GM21717 (cell line): ENCODE measurements around the gene P2RX3.

Experiments
- ATAC-seq: cut with Tn5 transposase; IDR thresholded peaks from one replicate; pipeline ENCODE4 v1.9.1; 2021; ENCODE audit warnings: mild to moderate bottlenecking, moderate library complexity; ENCODE audit not compliant: unreplicated experiment

P2RX3 gene

DNA sequence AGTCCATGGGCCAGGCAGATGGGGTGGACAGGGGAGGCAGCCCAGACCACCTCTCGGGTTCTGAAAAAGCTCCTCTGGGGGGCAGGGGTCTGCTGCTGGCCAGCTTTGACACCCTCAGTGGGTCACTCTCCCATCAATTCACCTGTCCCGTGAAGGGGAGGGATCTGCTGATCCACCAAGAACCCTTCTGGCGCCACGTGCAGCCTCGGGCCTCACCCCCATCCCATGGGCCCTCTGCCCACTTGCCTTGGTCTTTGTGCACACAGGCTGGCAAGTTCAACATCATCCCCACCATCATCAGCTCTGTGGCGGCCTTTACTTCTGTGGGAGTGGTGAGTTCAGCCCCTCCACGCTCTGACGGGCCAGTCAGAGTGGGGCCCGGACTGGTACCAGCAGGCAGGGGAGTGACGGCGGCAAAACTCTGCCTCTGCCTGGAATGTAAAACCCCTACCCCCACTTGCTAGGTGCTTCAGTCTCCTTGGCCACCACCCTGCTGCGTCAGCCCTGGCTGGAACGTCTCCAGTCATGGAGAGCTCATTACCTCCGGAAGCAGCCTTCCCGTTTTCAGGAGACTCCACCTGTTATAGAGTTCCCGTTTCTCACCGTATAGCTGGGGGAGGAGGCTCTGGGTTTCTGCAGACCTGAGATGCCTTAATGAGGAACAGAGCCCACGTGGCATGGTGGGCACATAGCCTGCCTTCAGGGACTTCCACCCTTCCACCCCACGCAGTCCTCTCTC, 30.1 kb downstream of the P2RX3 start:
- ATAC-seq = no peak

DNA sequence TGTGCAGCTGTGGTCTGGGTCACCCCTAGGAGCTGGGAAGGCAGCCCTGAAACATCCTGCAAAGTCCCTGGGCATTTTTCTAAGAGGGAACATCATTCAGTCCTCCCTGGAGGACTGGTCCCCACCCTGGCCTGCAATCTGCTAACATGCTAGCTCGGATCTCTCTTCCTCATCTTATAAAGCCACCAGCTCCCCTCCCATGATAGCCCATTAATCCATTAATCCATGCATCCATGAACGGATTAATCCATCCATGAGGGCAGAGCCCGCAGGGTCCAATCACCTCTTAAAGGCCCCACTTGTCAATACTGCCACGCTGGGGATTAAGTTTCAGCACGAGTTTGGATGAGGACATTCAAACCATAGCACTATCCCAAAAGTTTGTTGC, 30.7 kb downstream of the P2RX3 start:
- no peak for ATAC-seq

DNA sequence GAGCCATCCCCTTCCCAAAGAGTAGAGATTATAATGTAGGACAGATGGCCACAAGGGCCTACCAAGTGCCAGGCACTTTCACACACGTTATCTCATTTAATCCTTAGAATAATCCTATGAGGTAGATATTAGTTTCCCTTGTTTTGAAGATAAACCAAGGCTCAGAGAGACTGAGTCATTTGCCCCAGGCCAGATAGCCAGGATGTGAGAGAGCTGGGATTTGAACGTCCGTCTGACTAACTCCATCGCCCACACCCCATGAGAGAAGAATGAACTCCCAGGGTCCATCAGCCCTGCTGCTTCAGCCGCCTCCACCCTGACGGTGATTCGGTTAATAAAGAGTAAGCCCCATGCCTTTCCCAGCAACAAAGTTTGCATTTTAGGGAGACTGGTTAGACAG, 32.1 kb downstream of the P2RX3 start:
- no peak for ATAC-seq

DNA sequence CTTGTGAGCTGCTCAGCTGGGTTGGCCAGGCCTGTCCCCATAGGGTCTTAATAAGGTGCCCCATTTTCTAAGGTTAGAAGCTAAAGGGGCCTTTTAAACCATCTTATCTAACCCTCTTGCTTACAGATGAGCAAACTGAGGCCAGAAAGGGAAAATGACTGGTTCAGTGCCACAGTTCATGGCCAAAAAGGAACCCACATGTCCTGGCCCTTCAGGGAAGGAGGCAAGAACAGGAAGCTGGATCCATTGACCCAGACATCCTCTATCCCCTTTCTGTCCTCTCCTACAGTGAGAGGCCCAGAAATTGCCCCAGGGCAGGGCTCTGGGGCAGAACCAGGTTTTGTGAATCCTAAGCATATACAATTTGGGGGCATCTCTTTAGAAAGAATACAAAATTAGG, 32.8 kb downstream of the P2RX3 start:
- no peak for ATAC-seq

DNA sequence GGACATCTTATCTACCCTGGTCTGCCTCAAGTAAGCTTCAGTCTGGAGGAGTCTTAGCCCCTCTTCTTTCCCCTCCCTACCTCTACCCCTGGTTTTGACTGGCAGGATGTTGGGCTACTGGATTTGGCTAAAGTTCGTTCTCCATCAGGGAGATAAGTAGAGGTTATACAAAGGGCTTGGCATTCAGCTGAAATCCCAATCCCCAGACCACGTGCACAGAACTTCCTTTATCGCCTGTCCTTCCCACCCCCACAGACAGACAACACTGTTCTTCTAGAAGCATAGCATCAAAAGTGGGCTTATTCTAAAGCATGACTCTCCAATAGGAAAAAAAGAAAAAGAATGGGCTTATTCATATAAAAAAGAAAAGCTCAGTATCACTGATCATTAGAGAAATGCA, 35.0 kb downstream of the P2RX3 start:
- ATAC-seq = no peak

DNA sequence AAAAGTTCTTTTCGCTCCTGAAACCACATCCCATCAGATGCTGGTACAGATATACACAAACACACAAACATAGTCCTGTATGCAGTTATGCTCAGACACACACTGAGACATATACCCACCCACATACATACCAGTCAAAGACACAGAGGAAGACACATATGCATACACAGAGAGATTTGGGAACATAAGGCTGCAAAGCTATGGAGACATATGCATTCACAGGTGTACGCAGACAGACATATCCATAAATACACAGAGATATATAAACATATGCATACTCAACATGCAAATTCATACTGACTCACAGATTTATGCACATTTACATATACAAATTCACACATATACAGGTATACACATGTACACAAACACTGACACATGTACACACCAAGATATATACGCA, 36.8 kb downstream of the P2RX3 start:
- no peak for ATAC-seq

DNA sequence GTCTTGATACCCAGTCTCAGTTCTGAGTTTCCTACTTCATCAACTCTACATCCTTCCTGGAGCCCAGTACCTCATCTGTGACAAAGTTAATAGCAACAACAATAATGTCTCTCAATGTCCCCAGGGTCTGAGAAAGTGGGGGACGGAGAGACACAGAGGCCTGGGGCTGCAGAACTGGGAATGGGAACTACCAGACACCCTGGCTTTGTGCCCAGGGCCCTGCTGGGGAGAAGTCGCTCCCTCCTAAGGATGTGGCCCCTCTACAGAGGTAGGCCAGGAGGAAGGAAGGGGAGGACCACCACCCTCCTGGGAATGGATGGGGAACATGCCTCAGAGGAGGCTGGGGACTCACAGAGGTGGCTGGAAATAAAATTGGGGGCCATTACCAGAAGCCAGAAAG, 37.3 kb downstream of the P2RX3 start:
- no peak for ATAC-seq

DNA sequence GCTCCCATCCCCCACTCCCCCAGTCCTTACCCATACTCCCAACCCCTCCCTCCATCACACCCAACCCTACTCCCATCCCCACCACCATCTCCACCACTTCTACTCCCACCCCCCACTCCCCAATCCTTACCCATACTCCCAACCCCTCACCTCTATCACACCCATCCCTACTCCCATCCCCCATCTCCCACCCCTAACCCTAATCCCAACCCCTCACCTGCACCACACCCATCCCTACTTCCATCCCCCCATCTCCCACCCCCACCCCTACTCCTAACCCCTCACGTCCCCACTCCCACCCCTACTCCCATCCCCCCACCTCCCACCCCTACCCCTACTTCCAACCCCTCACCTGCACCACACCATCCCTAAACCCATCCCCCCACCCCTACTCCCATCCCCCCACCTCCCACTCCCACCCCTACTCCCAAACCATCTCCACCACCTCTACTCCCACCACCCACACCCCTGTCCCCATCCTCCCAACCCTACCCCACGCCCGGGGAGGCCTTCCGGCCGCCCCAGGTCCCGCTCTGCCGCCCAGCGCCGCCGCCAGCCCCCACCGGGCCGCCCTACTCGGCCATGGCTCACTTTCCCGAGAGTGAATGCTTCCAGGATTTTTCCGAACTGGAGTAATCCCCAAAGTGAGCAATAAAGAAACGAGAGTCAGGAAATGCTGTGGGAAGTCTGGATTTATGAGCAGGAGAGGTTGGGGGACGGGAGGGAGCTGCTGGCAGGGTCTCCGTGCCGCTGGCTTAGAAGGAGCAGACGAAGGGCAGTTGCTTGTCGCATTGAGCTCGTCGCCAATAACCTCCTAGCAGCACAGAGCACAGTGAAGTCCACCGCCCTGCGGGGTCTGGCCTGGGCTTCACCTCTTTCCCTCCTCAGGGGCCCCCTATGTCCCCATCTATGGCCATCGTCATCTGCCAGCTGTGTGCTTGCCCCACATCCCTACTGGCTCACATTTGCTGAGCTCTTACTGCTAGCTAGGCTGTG, 38.2 kb downstream of the P2RX3 start:
- ATAC-seq = no peak

DNA sequence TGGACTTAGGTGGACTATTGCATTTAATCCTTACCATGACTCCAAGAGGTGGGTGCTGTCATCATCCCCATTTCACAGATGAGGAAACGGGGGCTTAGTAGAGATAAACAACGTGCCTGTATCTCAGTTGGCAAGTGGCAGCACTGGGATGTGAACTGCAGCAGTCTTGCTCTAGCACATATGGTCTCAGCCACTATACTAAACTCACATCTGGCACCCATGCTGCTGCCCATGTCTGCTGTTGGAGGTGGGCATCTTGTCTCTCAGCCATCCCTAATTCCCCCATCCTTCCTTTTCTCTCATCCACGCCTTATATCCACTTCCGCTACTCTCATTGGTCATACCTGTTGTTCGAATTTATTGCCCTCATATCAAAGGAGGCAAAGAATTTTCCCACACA, 39.0 kb downstream of the P2RX3 start:
- ATAC-seq = no peak

DNA sequence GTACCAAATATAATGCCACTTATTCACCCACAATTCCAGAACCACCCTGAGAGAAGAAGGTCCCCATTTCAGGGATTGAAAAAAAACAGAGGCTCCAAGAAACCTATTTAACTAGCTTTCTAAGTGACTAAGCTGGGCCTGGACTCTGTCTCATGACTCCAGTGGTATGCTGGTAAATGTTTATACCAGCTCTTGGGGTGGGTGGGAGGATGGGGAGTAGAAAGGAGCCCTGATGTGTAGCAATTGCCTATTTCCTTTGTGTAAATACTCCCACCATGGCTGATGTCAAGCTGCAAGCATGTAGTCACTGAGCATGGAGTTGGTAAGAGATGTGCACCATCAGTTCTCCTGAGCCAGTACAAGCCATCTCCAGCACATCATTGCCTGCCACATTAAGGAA, 40.0 kb downstream of the P2RX3 start:
- ATAC-seq = no peak

DNA sequence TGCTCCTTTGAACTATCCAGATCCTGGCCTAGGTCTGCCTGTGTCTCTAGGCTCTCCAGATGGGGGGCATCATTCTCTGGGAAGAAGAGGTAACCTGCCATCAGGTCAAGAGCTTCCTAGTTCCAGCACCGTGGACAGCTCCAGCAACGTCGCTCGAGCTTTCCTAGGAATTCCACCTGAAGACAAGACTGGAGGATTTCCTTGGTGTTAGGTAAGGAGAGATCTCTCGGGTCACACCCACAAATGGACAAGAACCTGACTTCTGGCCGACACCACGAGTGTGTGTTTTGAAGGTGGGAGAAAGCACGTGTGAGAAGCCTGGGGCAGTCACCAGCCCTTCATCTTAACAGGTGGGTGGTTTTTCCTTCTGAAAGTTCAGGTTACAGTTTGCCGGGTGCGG, 41.6 kb downstream of the P2RX3 start:
- ATAC-seq = no peak

DNA sequence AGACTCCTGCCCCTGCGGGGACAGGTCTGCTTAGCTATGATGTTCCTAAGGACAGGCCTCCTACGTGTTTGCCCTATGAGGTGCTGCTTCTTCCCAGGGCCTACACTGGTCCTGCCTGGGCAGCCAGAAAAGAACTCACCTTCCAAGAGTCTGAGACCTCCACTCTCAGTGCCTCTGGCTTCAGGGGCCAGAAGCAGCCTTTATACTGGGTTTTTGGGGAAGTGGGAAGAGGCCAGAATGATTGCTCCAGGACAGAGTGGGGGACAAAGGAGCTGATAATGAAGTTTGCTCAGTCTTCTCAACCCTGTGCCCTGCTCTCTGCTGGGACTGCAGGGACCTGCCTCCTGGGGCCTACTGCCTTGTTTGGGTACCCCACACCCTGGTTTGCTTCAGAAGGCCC, 42.8 kb downstream of the P2RX3 start, which contains the start of gene PRG3:
TSS of gene PRG3 (minus strand) at position 176 of the 400 bp plus-strand sequence. CDS start 442 bp downstream, outside the sequence.
- no peak for ATAC-seq

DNA sequence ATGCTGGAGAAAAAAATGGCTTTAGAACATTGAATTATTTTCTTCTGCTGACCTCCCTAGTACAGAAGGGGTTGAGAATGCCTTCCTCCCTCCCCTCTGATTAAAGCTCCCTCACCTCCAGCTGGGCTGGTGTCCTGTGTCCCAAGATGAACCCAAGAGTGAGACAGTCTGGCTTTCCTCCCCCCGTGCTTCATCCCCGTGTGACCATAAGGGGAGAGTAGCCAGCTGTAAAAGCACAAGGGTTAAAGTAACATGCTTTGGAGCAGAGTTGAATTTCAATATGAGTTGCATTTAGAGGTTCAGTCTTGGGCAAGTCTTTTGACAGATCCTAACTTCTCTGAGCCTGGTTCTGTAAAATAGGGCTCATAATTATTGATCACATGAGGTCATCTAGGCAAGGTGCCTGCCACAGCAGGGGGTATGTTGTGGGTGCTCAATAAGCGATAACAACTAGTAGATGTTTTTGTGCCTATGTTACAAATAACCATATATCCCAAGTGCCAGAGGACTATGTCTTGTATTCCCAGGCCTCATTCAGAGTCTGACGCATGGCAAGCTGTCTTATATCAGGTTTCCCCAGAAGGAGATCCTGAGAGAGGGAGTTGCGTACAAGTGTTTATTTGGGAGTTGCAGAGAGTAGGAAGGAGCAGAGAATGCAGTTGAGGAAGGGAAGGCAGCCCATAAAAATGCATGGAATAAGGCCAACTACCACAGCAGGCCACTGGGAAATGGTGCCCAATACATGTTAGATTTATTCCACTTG, 48.2 kb downstream of the P2RX3 start:
- no peak for ATAC-seq

DNA sequence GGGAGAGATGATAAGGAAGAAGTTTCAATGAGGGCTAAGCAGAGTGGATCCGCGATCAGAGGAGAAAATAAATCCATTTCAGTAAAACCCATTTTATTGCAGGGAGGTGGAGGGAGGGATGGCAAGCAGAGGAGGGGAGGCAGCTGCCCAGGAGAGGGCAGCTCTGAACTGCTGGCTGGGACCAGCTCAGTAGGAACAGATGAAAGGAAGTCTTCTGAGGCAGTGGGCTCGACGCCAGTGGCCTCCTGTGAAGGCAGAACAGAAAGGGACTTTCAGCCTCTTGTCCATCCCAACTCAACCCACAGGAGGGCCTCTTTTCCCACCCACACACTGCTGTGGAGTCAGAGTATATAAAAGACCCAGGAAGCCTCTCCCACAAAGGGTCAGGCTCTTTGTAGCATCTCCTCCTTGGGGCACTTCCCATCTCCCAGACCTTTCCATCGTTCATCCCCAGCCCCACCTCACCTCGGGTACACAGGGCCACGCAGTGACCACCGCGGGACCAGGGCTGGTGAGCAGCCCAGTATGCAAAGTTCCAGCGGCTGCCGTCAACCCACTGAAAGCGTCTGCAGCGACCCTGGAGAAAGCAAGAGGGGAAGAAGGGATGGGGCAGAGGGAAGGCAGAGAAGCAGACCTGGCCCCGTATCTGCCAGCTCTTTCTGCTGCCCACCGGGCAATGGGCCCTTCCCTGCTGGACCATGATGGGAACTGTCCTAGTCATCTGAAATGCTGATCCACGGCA, 49.3 kb downstream of the P2RX3 start:
- no peak for ATAC-seq

DNA sequence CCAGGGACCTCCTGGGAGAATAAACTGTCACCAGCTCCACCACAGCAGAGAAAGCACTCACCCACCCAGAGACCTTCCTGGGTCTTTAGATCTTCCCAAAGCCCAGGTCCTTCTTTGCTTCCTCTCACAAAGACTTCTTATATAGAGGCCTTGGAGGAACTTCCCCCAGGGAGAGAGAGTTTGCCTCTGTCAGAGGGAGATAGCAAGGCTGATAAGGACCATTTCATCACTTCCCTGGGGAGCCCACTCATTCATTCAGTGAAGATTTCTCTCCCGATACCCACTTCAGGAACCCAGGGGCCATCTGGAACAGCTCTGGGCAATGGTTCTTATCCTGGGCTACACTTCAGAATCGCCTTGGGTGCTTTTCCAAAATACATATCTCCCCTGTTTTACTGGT, 52.4 kb downstream of the P2RX3 start, which contains the start of gene PRG2:
TSS of gene PRG2 (minus strand) at position 116 of the 400 bp plus-strand sequence. CDS start 706 bp downstream, outside the sequence.
- ATAC-seq = no peak

DNA sequence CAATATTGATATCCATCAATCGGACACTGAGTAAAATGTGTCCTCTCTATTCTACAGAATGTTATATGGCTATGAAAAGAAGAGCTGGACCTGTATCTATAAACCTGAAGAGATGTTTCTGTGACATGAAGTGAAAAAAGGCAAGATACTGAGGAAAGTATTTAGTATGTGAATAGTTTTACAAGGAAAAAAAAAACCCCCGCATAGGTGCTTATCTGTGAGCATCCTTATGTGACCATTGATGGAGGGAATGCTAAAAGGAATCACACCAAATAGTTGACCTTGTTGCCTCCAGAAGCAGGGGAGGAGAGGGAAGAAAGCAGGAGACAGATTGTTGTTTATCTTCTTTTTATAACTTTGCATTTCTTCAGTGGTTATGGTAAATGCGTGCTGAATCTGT, 53.0 kb downstream of the P2RX3 start:
- no peak for ATAC-seq

DNA sequence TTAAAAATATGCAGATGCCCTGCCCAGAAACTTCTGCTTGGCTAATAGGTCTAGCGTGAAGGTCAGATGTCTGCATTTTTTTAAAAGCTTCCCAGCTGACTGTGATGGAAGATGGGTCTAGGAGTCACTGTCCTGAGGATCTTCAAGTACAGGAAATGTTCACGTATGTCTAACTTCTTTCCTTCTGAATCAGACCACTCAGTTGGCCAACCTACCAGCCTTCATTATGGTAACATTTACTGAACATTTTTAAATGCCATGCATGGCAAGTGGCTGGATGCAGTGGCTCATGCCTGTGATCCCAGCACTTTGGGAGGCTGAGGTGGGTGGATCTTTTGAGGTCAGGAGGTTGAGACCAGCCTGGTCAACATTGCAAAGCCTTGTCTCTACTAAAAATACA, 53.4 kb downstream of the P2RX3 start:
- no peak for ATAC-seq

DNA sequence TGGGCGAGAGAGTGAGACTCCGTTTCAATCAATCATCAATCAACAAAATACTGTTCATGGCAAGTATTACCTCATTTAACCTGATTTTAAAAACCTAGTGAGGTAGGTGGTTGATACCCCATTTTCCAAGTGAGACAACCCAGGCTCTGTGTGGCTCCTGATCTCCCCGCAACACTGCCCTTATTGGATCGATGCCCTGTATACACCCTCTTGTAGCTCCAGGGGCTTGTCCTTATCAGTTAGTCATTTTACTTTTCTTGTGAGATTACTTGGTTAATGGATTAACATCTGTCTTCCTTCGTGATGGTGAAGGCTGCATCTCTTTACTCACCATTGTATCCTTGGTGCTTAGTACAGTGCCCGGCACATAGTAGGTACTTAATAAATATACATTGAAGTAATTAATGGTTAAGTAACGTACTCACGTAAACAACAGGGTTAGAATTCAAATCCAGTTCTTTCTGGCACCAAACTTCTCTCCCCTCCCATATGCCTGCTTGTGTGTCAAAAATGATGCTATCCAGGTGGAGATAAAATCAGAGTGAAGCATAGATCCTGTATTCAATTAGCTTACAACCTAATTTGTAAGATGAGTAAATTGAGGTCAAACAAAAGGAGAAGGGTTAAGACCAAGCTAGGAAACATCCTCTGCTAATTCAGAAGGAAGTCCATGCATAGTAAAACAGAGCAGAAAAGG, 54.1 kb downstream of the P2RX3 start:
- no peak for ATAC-seq

DNA sequence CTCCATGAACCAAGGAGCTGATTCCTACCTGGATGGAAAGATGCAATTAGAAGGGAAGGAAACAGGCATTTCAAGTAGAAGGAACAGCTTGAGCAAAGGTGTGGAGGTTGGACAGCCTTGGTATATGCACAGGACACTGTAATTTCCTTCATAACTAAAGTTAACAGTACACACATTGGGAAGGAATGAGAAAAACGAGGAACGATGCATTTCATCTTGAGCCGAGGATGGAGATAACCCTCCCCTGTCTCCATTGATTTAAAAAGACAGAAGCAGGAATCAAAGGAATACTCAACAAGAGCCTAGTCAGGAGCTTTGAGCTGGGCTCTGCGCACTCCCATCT, 54.6 kb downstream of the P2RX3 start:
- no peak for ATAC-seq
